Astrocyte (in vitro differentiated cells and primary cell): ENCODE measurements around the gene COBL. TPM values are rescaled to one million over a fixed set of nuclear protein-coding genes. Genes with fewer than 3 reads are reported as not detected.

ENCODE experiments used
- DNase-seq: peaks from one replicate; pipeline ENCODE4 v3.0.0-alpha.2; 2010; ENCODE audit warnings: low read depth
- FAIRE-seq: peaks from 2 replicates; lab custom pipeline; 2011; peaks lifted over from hg19 to GRCh38; lab: Jason Lieb, UNC
- H2AFZ ChIP-seq: 2 replicates; pipeline ENCODE4 v1.6.0; 2012; ENCODE audit warnings: low read depth, low read length, inconsistent platforms
- H3K27ac ChIP-seq: 2 replicates; pipeline ENCODE4 v1.5.1; 2011; ENCODE audit warnings: low read depth, low read length, inconsistent platforms
- H3K27me3 ChIP-seq: 2 replicates; pipeline ENCODE4 v1.6.0; 2011; ENCODE audit warnings: low read length, inconsistent platforms; ENCODE audit not compliant: insufficient read depth
- H3K36me3 ChIP-seq: 2 replicates; pipeline ENCODE4 v1.5.1; 2011; ENCODE audit warnings: low read length, inconsistent platforms; ENCODE audit not compliant: insufficient read depth
- H3K4me1 ChIP-seq: 2 replicates; pipeline ENCODE4 v1.5.1; 2011; ENCODE audit warnings: low read length, inconsistent platforms; ENCODE audit not compliant: insufficient read depth
- H3K4me2 ChIP-seq: 2 replicates; pipeline ENCODE4 v1.6.0; 2012; ENCODE audit warnings: low read length, inconsistent platforms
- H3K4me3 ChIP-seq: 2 replicates; pipeline ENCODE4 v1.5.1; 2011; ENCODE audit warnings: low read depth, mild to moderate bottlenecking, low read length, inconsistent platforms; ENCODE audit not compliant: insufficient read depth
- H3K79me2 ChIP-seq: 2 replicates; pipeline ENCODE4 v1.6.0; 2012; ENCODE audit warnings: mild to moderate bottlenecking, low read length, inconsistent platforms; ENCODE audit not compliant: insufficient read depth
- H3K9ac ChIP-seq: 2 replicates; pipeline ENCODE4 v1.6.0; 2012; ENCODE audit warnings: mild to moderate bottlenecking, low read length, inconsistent platforms
- H3K9me3 ChIP-seq: 2 replicates; pipeline ENCODE4 v1.5.1; 2012; ENCODE audit warnings: low read depth, mild to moderate bottlenecking, low read length, inconsistent platforms; ENCODE audit not compliant: insufficient read depth
- H4K20me1 ChIP-seq: 2 replicates; pipeline ENCODE4 v1.6.0; 2012; ENCODE audit warnings: low read length, inconsistent platforms; ENCODE audit not compliant: insufficient read depth
- H3K27ac Mint-ChIP-seq: one replicate; pipeline ENCODE4 v1.8.0; 2021; ENCODE audit warnings: mild to moderate bottlenecking, mixed read lengths; ENCODE audit not compliant: unreplicated experiment
- H3K27me3 Mint-ChIP-seq: one replicate; pipeline ENCODE4 v1.8.0; 2021; ENCODE audit warnings: low read depth, mixed read lengths; ENCODE audit not compliant: unreplicated experiment
- H3K36me3 Mint-ChIP-seq: one replicate; pipeline ENCODE4 v1.8.0; 2021; ENCODE audit warnings: low read depth, mixed read lengths; ENCODE audit not compliant: unreplicated experiment
- H3K4me1 Mint-ChIP-seq: one replicate; pipeline ENCODE4 v1.8.0; 2021; ENCODE audit warnings: low read depth, mixed read lengths; ENCODE audit not compliant: unreplicated experiment
- H3K4me3 Mint-ChIP-seq: one replicate; pipeline ENCODE4 v1.8.0; 2021; ENCODE audit warnings: mild to moderate bottlenecking, moderate library complexity, mixed read lengths; ENCODE audit not compliant: unreplicated experiment
- H3K9me3 Mint-ChIP-seq: one replicate; pipeline ENCODE4 v1.8.0; 2021; ENCODE audit warnings: mild to moderate bottlenecking, mixed read lengths; ENCODE audit not compliant: unreplicated experiment
- CTCF ChIP-seq: IDR thresholded peaks from 2 replicates; pipeline ENCODE4 v1.5.1; 2011; ENCODE audit warnings: low read depth, mild to moderate bottlenecking, inconsistent platforms, low read length, moderate library complexity; ENCODE audit not compliant: insufficient read depth
- EZH2 ChIP-seq: IDR thresholded peaks from 2 replicates; pipeline ENCODE4 v1.6.1; 2012; ENCODE audit warnings: mild to moderate bottlenecking, low read length, inconsistent platforms; ENCODE audit not compliant: insufficient read depth
- total RNA-seq: library from RNA; stranded (reverse); gene quantifications from 2 replicates; pipeline ENCODE4 v1.2.1, GENCODE V29; 2021

COBL gene
- total RNA-seq, 1 donor from 2014 or later: 6.4 TPM

GRCh38 chr7:51113962-51114361 lies 202.6 kb downstream of the COBL start:
- H3K27me3 ChIP-seq: no peaks in the 10 kb centered on the region
- no peaks in the 10 kb centered on the region for H3K36me3 ChIP-seq
- no peaks in the 10 kb centered on the region for H3K4me1 ChIP-seq
- no peak overlapping the region for H3K4me2 ChIP-seq
- Mint-ChIP-seq H3K4me3 (no peak overlapping the region), H3K27ac (no peak overlapping the region), H3K9me3 (no peaks in the 10 kb centered on the region), H3K36me3 (no peaks in the 10 kb centered on the region), H3K27me3 (peaks cover 2% of the 10 kb centered on the region), H3K4me1 (no peaks in the 10 kb centered on the region)
- no peak overlapping the region for H3K9ac ChIP-seq
- H3K79me2 ChIP-seq: no peaks in the 10 kb centered on the region
- no peak overlapping the region for H3K4me3 ChIP-seq
- H4K20me1 ChIP-seq: no peaks in the 10 kb centered on the region
- H3K27ac ChIP-seq: no peak overlapping the region
- TF ChIP-seq EZH2 (no peak), CTCF (no peak)
- H3K9me3 ChIP-seq: no peaks in the 10 kb centered on the region
- H2AFZ ChIP-seq: no peak overlapping the region
- DNase-seq: no peak
- no peak for FAIRE-seq

- no peak for TF ChIP-seq EZH2
- TF ChIP-seq CTCF: no peak
- H3K27ac ChIP-seq: no peak overlapping the region
- H3K4me2 ChIP-seq: no peak overlapping the region
- H3K27me3 Mint-ChIP-seq: peaks cover 4% of the 10 kb centered on the region
- H4K20me1 ChIP-seq: no peaks in the 10 kb centered on the region
- no peaks in the 10 kb centered on the region for H3K9me3 ChIP-seq
- no peak overlapping the region for H3K4me3 ChIP-seq
- no peak overlapping the region for H2AFZ ChIP-seq
- H3K36me3 Mint-ChIP-seq: no peaks in the 10 kb centered on the region
- no peak for FAIRE-seq
- H3K27me3 ChIP-seq: no peaks in the 10 kb centered on the region
- no peak overlapping the region for H3K4me3 Mint-ChIP-seq
- no peaks in the 10 kb centered on the region for H3K79me2 ChIP-seq
- H3K4me1 Mint-ChIP-seq: no peaks in the 10 kb centered on the region
- H3K9me3 Mint-ChIP-seq: no peaks in the 10 kb centered on the region
- no peak overlapping the region for H3K27ac Mint-ChIP-seq
- H3K36me3 ChIP-seq: no peaks in the 10 kb centered on the region
- H3K4me1 ChIP-seq: no peaks in the 10 kb centered on the region
- no peak overlapping the region for H3K9ac ChIP-seq
- DNase-seq: no peak
These were observed 203.0 kb downstream of the COBL start for GRCh38 chr7:51113560-51113959.

GRCh38 chr7:51111241-51111940 lies 205.2 kb downstream of the COBL start:
- H3K27me3 Mint-ChIP-seq: peaks cover 11% of the 10 kb centered on the region
- DNase-seq (no peak), FAIRE-seq (no peak)
- Histone ChIP-seq H4K20me1 (no peaks in the 10 kb centered on the region), H3K4me2 (no peak overlapping the region), H3K79me2 (no peaks in the 10 kb centered on the region), H3K4me3 (no peak overlapping the region), H3K9ac (no peak overlapping the region), H3K4me1 (no peaks in the 10 kb centered on the region), H3K36me3 (no peaks in the 10 kb centered on the region), H3K27me3 (no peaks in the 10 kb centered on the region), H3K27ac (no peak overlapping the region), H3K9me3 (no peaks in the 10 kb centered on the region), H2AFZ (no peak overlapping the region)
- no peaks in the 10 kb centered on the region for H3K4me1 Mint-ChIP-seq
- H3K4me3 Mint-ChIP-seq: no peak overlapping the region
- no peak for TF ChIP-seq EZH2
- no peak for TF ChIP-seq CTCF
- H3K27ac Mint-ChIP-seq: no peak overlapping the region
- no peaks in the 10 kb centered on the region for H3K9me3 Mint-ChIP-seq
- no peaks in the 10 kb centered on the region for H3K36me3 Mint-ChIP-seq
